ENCODE data around the gene SRCAP.
"Not testable (repeated sequence)": the region's sequence is repeated elsewhere in the genome, so short reads cannot be mapped to it uniquely, and the experiment has no call there.

SRCAP gene

GRCh38 chr16:30692396-30693064, 6.4 kb upstream of the SRCAP start:
- Histone ChIP-seq H3K9me3 (ENCODE audit: low read length) (no peaks in the 10 kb centered on the region), H3K27ac (ENCODE audit: low read depth, low read length) (no peak overlapping the region), H3K9ac (ENCODE audit: low read length) (no peak overlapping the region), H3K4me1 (ENCODE audit: insufficient read depth, low read length) (peaks cover 6% of the 10 kb centered on the region), H3K36me3 (ENCODE audit: insufficient read depth, low read length) (no peaks in the 10 kb centered on the region), H3K4me3 (ENCODE audit: low read depth in 1 of 2, low read length in 2 of 2) (no peak overlapping the region), H3K27me3 (ENCODE audit: control insufficient read depth in 1 of 2, insufficient read depth in 2 of 2, low read length in 2 of 2) (no peaks in the 10 kb centered on the region)

- H3K4me3 ChIP-seq (ENCODE audit: low read depth in 1 of 2, low read length in 2 of 2): no peak overlapping the region
- H3K27me3 ChIP-seq (ENCODE audit: control insufficient read depth in 1 of 2, insufficient read depth in 2 of 2, low read length in 2 of 2): no peaks in the 10 kb centered on the region
- no peak overlapping the region for H3K27ac ChIP-seq (ENCODE audit: low read depth, low read length)
- peaks cover 14% of the 10 kb centered on the region for H3K4me1 ChIP-seq (ENCODE audit: insufficient read depth, low read length)
- no peaks in the 10 kb centered on the region for H3K9me3 ChIP-seq (ENCODE audit: low read length)
- no peak overlapping the region for H3K9ac ChIP-seq (ENCODE audit: low read length)
- H3K36me3 ChIP-seq (ENCODE audit: insufficient read depth, low read length): no peaks in the 10 kb centered on the region
These were observed 3.9 kb upstream of the SRCAP start for GRCh38 chr16:30694926-30695693.

GRCh38 chr16:30696646-30697045, 2.3 kb upstream of the SRCAP start:
- Histone ChIP-seq H3K4me1 (ENCODE audit: insufficient read depth, low read length) (peaks cover 23% of the 10 kb centered on the region), H3K36me3 (ENCODE audit: insufficient read depth, low read length) (peaks cover 14% of the 10 kb centered on the region)
- H3K4me3 ChIP-seq (ENCODE audit: low read depth in 1 of 2, low read length in 2 of 2); H3K27me3 ChIP-seq (ENCODE audit: control insufficient read depth in 1 of 2, insufficient read depth in 2 of 2, low read length in 2 of 2); H3K27ac ChIP-seq (ENCODE audit: low read depth, low read length); H3K9ac ChIP-seq (ENCODE audit: low read length); H3K9me3 ChIP-seq (ENCODE audit: low read length): not testable (repeated sequence)

- peak overlapping the region; percentile 95 for H3K27ac ChIP-seq (ENCODE audit: low read depth, low read length)
These were observed 1.5 kb upstream of the SRCAP start for GRCh38 chr16:30697264-30698138.

GRCh38 chr16:30698139-30698815, 694 bp upstream of the SRCAP start:
- peaks cover 23% of the 10 kb centered on the region for H3K4me1 ChIP-seq (ENCODE audit: insufficient read depth, low read length)
- peaks cover 24% of the 10 kb centered on the region for H3K36me3 ChIP-seq (ENCODE audit: insufficient read depth, low read length)
- H3K27ac ChIP-seq (ENCODE audit: low read depth, low read length): peak overlapping the region; percentile 95
- H3K9ac ChIP-seq (ENCODE audit: low read length): peak overlapping the region; percentile 80
- no peaks in the 10 kb centered on the region for H3K9me3 ChIP-seq (ENCODE audit: low read length)
- peak overlapping the region; percentile 76 to 81 for H3K4me3 ChIP-seq (ENCODE audit: low read depth in 1 of 2, low read length in 2 of 2)
- H3K27me3 ChIP-seq (ENCODE audit: control insufficient read depth in 1 of 2, insufficient read depth in 2 of 2, low read length in 2 of 2): no peaks in the 10 kb centered on the region

More at GRCh38 chr16:30697264-30698138, 1.5 kb upstream of the SRCAP start:
- Histone ChIP-seq H3K4me3 (ENCODE audit: low read depth in 1 of 2, low read length in 2 of 2) (peak overlapping the region; percentile 76 to 81), H3K4me1 (ENCODE audit: insufficient read depth, low read length) (peaks cover 23% of the 10 kb centered on the region), H3K9me3 (ENCODE audit: low read length) (no peaks in the 10 kb centered on the region), H3K36me3 (ENCODE audit: insufficient read depth, low read length) (peaks cover 19% of the 10 kb centered on the region), H3K9ac (ENCODE audit: low read length) (no peak overlapping the region), H3K27me3 (ENCODE audit: control insufficient read depth in 1 of 2, insufficient read depth in 2 of 2, low read length in 2 of 2) (no peaks in the 10 kb centered on the region)

- H3K27ac ChIP-seq (ENCODE audit: low read depth, low read length): peak overlapping the region; percentile 95
- H3K4me3 ChIP-seq (ENCODE audit: low read depth in 1 of 2, low read length in 2 of 2): peak overlapping the region in 1 of 2 donors; percentile 76
- H3K9me3 ChIP-seq (ENCODE audit: low read length): no peaks in the 10 kb centered on the region
- no peaks in the 10 kb centered on the region for H3K27me3 ChIP-seq (ENCODE audit: control insufficient read depth in 1 of 2, insufficient read depth in 2 of 2, low read length in 2 of 2)
- peaks cover 33% of the 10 kb centered on the region for H3K36me3 ChIP-seq (ENCODE audit: insufficient read depth, low read length)
- peaks cover 17% of the 10 kb centered on the region for H3K4me1 ChIP-seq (ENCODE audit: insufficient read depth, low read length)
- peak overlapping the region; percentile 80 for H3K9ac ChIP-seq (ENCODE audit: low read length)
These were observed 686 bp downstream of the SRCAP start for GRCh38 chr16:30699615-30700099.

- Histone ChIP-seq H3K4me3 (ENCODE audit: low read depth in 1 of 2, low read length in 2 of 2) (no peak overlapping the region), H3K9ac (ENCODE audit: low read length) (no peak overlapping the region), H3K9me3 (ENCODE audit: low read length) (no peaks in the 10 kb centered on the region), H3K4me1 (ENCODE audit: insufficient read depth, low read length) (peaks cover 17% of the 10 kb centered on the region), H3K36me3 (ENCODE audit: insufficient read depth, low read length) (peaks cover 38% of the 10 kb centered on the region), H3K27me3 (ENCODE audit: control insufficient read depth in 1 of 2, insufficient read depth in 2 of 2, low read length in 2 of 2) (no peaks in the 10 kb centered on the region), H3K27ac (ENCODE audit: low read depth, low read length) (no peak overlapping the region)
These were observed 1.5 kb downstream of the SRCAP start for GRCh38 chr16:30700491-30700890.

GRCh38 chr16:30700971-30701370, 2.0 kb downstream of the SRCAP start:
- Histone ChIP-seq H3K27ac (ENCODE audit: low read depth, low read length) (no peak overlapping the region), H3K4me1 (ENCODE audit: insufficient read depth, low read length) (peaks cover 17% of the 10 kb centered on the region), H3K9ac (ENCODE audit: low read length) (no peak overlapping the region), H3K36me3 (ENCODE audit: insufficient read depth, low read length) (peaks cover 42% of the 10 kb centered on the region), H3K4me3 (ENCODE audit: low read depth in 1 of 2, low read length in 2 of 2) (no peak overlapping the region), H3K27me3 (ENCODE audit: control insufficient read depth in 1 of 2, insufficient read depth in 2 of 2, low read length in 2 of 2) (no peaks in the 10 kb centered on the region), H3K9me3 (ENCODE audit: low read length) (no peaks in the 10 kb centered on the region)

GRCh38 chr16:30703071-30703470, 4.1 kb downstream of the SRCAP start:
- H3K27ac ChIP-seq (ENCODE audit: low read depth, low read length); H3K9me3 ChIP-seq (ENCODE audit: low read length); H3K9ac ChIP-seq (ENCODE audit: low read length); H3K27me3 ChIP-seq (ENCODE audit: control insufficient read depth in 1 of 2, insufficient read depth in 2 of 2, low read length in 2 of 2); H3K4me3 ChIP-seq (ENCODE audit: low read depth in 1 of 2, low read length in 2 of 2): not testable (repeated sequence)
- peaks cover 63% of the 10 kb centered on the region for H3K36me3 ChIP-seq (ENCODE audit: insufficient read depth, low read length)
- peaks cover 17% of the 10 kb centered on the region for H3K4me1 ChIP-seq (ENCODE audit: insufficient read depth, low read length)

- H3K4me3 ChIP-seq (ENCODE audit: low read depth in 1 of 2, low read length in 2 of 2): no peak overlapping the region
- no peak overlapping the region for H3K9ac ChIP-seq (ENCODE audit: low read length)
- H3K27ac ChIP-seq (ENCODE audit: low read depth, low read length): no peak overlapping the region
- no peaks in the 10 kb centered on the region for H3K27me3 ChIP-seq (ENCODE audit: control insufficient read depth in 1 of 2, insufficient read depth in 2 of 2, low read length in 2 of 2)
- H3K9me3 ChIP-seq (ENCODE audit: low read length): no peaks in the 10 kb centered on the region
- peaks cover 17% of the 10 kb centered on the region for H3K4me1 ChIP-seq (ENCODE audit: insufficient read depth, low read length)
- peaks cover 70% of the 10 kb centered on the region for H3K36me3 ChIP-seq (ENCODE audit: insufficient read depth, low read length)
These were observed 5.0 kb downstream of the SRCAP start for GRCh38 chr16:30703971-30704370.

- Histone ChIP-seq H3K4me1 (ENCODE audit: insufficient read depth, low read length) (no peaks in the 10 kb centered on the region), H3K27me3 (ENCODE audit: control insufficient read depth in 1 of 2, insufficient read depth in 2 of 2, low read length in 2 of 2) (no peaks in the 10 kb centered on the region), H3K9me3 (ENCODE audit: low read length) (no peaks in the 10 kb centered on the region), H3K27ac (ENCODE audit: low read depth, low read length) (no peak overlapping the region), H3K4me3 (ENCODE audit: low read depth in 1 of 2, low read length in 2 of 2) (no peak overlapping the region), H3K36me3 (ENCODE audit: insufficient read depth, low read length) (peaks cover 83% of the 10 kb centered on the region), H3K9ac (ENCODE audit: low read length) (no peak overlapping the region)
These were observed 7.1 kb downstream of the SRCAP start for GRCh38 chr16:30706046-30706445.

Measured in muscle layer of colon (tissue), 2 donors.